ENCODE data around the gene RAD51B.
A peak's percentile ranks its signal among the peaks of the same experiment; 100 is the strongest.

The RAD51B gene

DNA sequence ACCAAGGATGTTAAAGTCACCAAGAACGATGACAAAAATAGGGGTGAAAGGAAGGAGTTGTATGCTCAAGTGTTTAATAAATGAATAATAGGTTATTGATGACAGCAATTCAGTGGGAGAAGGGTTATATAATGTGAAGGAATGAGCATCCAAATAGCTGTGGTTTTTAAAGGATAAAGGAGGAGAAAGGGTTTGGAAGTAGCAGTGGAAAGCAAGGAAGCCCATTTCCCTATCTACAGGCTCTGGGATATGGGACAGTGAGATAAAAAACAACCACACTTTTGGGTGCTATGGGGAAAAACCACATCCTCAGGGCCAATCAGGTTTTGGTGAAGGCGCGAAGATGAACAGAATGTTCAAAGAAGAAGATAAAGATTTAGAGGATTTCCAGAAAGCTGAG, 714.7 kb downstream of the RAD51B start:
- peaks cover 16% of the 10 kb centered on the region for H3K4me1 Mint-ChIP-seq
- peak overlapping the region in 1 of 3 experiments; percentile 0 for H3K27ac Mint-ChIP-seq
- H3K4me3 Mint-ChIP-seq: no peak overlapping the region
- H3K9me3 Mint-ChIP-seq: peaks cover 32% of the 10 kb centered on the region
- TF ChIP-seq, protein P1, sequence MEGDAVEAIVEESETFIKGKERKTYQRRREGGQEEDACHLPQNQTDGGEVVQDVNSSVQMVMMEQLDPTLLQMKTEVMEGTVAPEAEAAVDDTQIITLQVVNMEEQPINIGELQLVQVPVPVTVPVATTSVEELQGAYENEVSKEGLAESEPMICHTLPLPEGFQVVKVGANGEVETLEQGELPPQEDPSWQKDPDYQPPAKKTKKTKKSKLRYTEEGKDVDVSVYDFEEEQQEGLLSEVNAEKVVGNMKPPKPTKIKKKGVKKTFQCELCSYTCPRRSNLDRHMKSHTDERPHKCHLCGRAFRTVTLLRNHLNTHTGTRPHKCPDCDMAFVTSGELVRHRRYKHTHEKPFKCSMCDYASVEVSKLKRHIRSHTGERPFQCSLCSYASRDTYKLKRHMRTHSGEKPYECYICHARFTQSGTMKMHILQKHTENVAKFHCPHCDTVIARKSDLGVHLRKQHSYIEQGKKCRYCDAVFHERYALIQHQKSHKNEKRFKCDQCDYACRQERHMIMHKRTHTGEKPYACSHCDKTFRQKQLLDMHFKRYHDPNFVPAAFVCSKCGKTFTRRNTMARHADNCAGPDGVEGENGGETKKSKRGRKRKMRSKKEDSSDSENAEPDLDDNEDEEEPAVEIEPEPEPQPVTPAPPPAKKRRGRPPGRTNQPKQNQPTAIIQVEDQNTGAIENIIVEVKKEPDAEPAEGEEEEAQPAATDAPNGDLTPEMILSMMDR (IDR thresholded peaks at IDR 0.05; ENCODE audit: unreplicated experiment in 3 of 3): no peak
- peaks cover 28% of the 10 kb centered on the region for H3K36me3 Mint-ChIP-seq (ENCODE audit: low read depth)
- H3K27me3 Mint-ChIP-seq (ENCODE audit: low read depth): no peaks in the 10 kb centered on the region

DNA sequence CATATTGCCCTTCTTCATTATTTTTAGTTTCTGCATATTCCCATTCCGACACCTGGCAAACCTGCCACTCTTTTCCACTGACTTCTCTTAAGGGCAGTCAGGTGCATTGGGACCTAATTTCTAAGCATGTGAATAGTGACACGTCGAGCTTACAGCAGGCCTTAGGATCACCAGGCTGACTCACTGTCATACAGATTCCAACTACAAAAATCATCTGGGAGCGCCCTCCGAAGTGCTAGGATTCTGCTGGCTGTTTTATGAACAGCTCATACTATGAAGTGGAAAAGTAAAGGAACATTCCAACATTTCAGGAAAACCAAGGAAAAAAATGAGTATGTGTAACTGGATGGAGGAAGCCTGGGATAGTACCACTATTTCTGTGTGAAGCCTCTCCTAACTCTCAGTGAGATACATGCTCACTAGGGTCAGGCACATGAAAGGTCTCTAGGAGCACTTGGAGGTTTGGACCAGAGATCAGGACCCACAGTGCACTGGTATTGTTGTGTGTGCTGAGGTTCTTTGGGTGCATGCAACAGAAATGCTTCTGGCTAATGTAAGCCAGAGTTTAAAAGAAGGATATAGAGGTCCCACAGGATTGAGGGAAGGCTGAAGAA, 715.9 kb downstream of the RAD51B start:
- peaks cover 28% of the 10 kb centered on the region for H3K4me1 Mint-ChIP-seq
- no peak overlapping the region for H3K4me3 Mint-ChIP-seq

DNA sequence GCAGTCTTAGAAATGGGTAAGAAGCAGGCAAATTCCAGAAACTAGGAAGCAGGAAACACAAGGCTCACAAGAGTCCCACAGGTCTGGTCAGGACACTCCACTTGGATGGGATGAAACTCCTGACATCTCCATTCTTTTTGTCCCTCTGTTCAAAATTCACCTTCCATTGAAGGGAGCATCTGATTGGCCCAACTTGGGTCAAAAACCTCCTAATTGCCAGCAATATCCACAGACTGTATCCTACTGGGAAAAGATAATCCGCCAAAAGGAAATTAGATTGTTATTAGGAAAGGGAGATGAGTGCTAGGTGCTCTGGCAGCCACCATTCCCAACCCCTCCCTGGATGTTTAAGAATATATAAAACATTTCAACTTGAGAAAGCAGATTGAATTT, 716.4 kb downstream of the RAD51B start:
- peaks cover 33% of the 10 kb centered on the region for H3K4me1 Mint-ChIP-seq
- H3K36me3 Mint-ChIP-seq (ENCODE audit: low read depth): peaks cover 12% of the 10 kb centered on the region
- H3K4me3 Mint-ChIP-seq: no peak overlapping the region
- H3K27ac Mint-ChIP-seq: peak overlapping the region; percentile 23 to 55 (median 44)
- TF ChIP-seq, protein P1 (IDR thresholded peaks at IDR 0.05; ENCODE audit: unreplicated experiment in 3 of 3): no peak
- no peaks in the 10 kb centered on the region for H3K27me3 Mint-ChIP-seq (ENCODE audit: low read depth)
- peaks cover 22% of the 10 kb centered on the region for H3K9me3 Mint-ChIP-seq

More for the DNA sequence above, 715.9 kb downstream of the RAD51B start:
- Mint-ChIP-seq H3K36me3 (ENCODE audit: low read depth) (peaks cover 16% of the 10 kb centered on the region), H3K27ac (peak overlapping the region; percentile 23 to 55 (median 44)), H3K9me3 (peaks cover 25% of the 10 kb centered on the region), H3K27me3 (ENCODE audit: low read depth) (no peaks in the 10 kb centered on the region)
- TF ChIP-seq, protein P1 (IDR thresholded peaks at IDR 0.05; ENCODE audit: unreplicated experiment in 3 of 3): no peak

DNA sequence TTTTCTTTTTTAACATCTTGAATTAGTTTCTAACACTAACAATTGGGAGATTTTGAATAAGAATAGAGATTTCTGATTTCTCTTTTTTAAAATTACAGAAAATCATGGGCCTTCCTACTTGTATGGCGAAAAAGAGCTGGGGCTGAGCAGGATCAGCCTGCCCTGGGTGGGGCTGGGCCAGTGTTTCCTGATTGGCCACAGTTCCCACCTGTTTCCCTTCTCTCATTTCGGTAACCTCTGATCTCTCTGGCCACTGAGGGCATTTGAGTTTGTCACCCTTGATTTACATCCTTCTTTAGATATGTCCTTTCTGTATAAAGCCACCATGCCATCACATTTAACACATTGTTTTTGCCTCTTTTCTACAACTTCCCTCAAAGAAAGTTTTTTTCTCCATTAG, 719.1 kb downstream of the RAD51B start:
- H3K4me3 Mint-ChIP-seq: no peak overlapping the region
- no peaks in the 10 kb centered on the region for H3K27me3 Mint-ChIP-seq (ENCODE audit: low read depth)
- peaks cover 59% of the 10 kb centered on the region for H3K4me1 Mint-ChIP-seq
- peak overlapping the region; percentile 97 to 100 (median 98) for H3K27ac Mint-ChIP-seq
- H3K9me3 Mint-ChIP-seq: peaks cover 10% of the 10 kb centered on the region
- TF ChIP-seq, protein P1 (IDR thresholded peaks at IDR 0.05; ENCODE audit: unreplicated experiment in 3 of 3): no peak
- H3K36me3 Mint-ChIP-seq (ENCODE audit: low read depth): peaks cover 5% of the 10 kb centered on the region

DNA sequence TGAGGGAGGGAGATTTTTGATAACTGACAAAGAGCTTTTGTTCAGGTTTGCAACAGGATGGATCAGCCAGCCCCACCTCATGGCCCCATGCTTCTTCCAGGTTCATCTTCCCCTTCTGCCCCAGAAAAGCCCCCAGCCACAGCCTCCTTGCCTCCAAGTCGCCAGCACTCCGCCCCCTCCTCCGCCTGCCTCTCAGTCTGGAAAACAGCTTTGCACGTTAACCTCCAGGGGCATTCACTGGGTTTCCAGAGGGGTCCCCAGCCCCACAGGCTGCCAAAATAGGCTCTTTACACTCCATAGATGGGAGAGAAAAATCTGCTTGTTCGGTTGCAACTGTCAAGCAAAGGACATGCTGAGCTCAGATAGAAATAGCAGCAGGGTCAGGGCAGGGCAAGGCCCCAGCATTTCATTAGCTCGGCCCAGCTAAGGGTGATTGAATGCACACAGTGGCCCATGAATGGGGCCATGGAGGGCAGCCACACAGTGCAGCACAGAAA, 719.7 kb downstream of the RAD51B start:
- peaks cover 3% of the 10 kb centered on the region for H3K9me3 Mint-ChIP-seq
- peaks cover 66% of the 10 kb centered on the region for H3K4me1 Mint-ChIP-seq
- no peaks in the 10 kb centered on the region for H3K36me3 Mint-ChIP-seq (ENCODE audit: low read depth)
- peak overlapping the region; percentile 97 to 100 (median 98) for H3K27ac Mint-ChIP-seq
- H3K4me3 Mint-ChIP-seq: peak overlapping the region; percentile 11 to 22 (median 16)
- no peaks in the 10 kb centered on the region for H3K27me3 Mint-ChIP-seq (ENCODE audit: low read depth)
- TF ChIP-seq, protein P1 (IDR thresholded peaks at IDR 0.05; ENCODE audit: unreplicated experiment in 3 of 3): no peak

DNA sequence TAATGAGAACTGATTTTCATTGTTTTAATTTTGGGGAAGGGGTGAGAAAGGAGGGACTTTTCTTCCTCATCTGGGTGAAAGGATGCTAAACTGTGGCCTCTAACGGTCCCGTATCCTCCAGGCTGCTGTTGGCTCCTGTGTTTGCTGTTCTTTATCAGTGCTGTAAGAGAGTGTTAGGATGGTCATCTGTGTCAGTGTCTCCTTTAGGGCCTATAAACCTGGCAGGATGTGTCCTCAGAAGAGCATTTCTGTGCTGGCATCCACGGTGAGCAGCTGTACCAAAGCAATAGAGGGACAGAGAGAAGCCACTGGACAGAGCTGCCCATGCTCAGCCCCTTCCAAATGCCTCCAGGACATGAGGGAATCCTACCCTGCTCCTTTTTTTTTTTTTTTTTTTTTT, 720.2 kb downstream of the RAD51B start:
- H3K4me1 Mint-ChIP-seq: peaks cover 71% of the 10 kb centered on the region
- TF ChIP-seq, protein P1 (IDR thresholded peaks at IDR 0.05; ENCODE audit: unreplicated experiment in 3 of 3): no peak
- peak overlapping the region in 1 of 3 experiments; percentile 11 for H3K4me3 Mint-ChIP-seq
- no peaks in the 10 kb centered on the region for H3K27me3 Mint-ChIP-seq (ENCODE audit: low read depth)
- peaks cover 3% of the 10 kb centered on the region for H3K9me3 Mint-ChIP-seq
- no peaks in the 10 kb centered on the region for H3K36me3 Mint-ChIP-seq (ENCODE audit: low read depth)
- peak overlapping the region; percentile 97 to 100 (median 98) for H3K27ac Mint-ChIP-seq

Data from nephron (organoid).